Chondrocyte (in vitro differentiated cells): ENCODE measurements around the gene FLOT1. TPM values are rescaled to one million over a fixed set of nuclear protein-coding genes. Genes with fewer than 3 reads are reported as not detected.

ENCODE experiments used
- DNase-seq: peaks from one replicate; pipeline ENCODE4 v3.0.0; 2021; ENCODE audit warnings: mixed read lengths, low spot score
- H3K27ac Mint-ChIP-seq: one replicate; pipeline ENCODE4 v1.8.0; 2021; ENCODE audit warnings: mild to moderate bottlenecking, moderate library complexity, mixed read lengths; ENCODE audit not compliant: unreplicated experiment
- H3K27me3 Mint-ChIP-seq: 2 replicates; pipeline ENCODE4 v1.8.0; 2021; ENCODE audit warnings: low read depth, mixed read lengths
- H3K36me3 Mint-ChIP-seq: 2 replicates; pipeline ENCODE4 v1.8.0; 2021; ENCODE audit warnings: low read depth, mixed read lengths
- H3K4me1 Mint-ChIP-seq: 2 replicates; pipeline ENCODE4 v1.8.0; 2021; ENCODE audit warnings: low read depth, mild to moderate bottlenecking, mixed read lengths
- H3K4me3 Mint-ChIP-seq: one replicate; pipeline ENCODE4 v1.8.0; 2021; ENCODE audit warnings: mild to moderate bottlenecking, moderate library complexity, mixed read lengths; ENCODE audit not compliant: unreplicated experiment
- H3K9me3 Mint-ChIP-seq: 2 replicates; pipeline ENCODE4 v1.8.0; 2021; ENCODE audit warnings: low read depth, mixed read lengths
- total RNA-seq: library from RNA; stranded (reverse); gene quantifications from 3 replicates; pipeline ENCODE4 v1.2.1, GENCODE V29; 2021
- TF ChIP-seq, protein P1 (sequence below): fragments of 200-600 bp; sonication (generic); IDR thresholded peaks from 2 replicates; pipeline ENCODE4 v1.5.0; 2021; ENCODE audit warnings: antibody characterized with exemption, mild to moderate bottlenecking, moderate library complexity

FLOT1 gene
- total RNA-seq, 1 donor from 2014 or later, result 66.8 TPM

DNA sequence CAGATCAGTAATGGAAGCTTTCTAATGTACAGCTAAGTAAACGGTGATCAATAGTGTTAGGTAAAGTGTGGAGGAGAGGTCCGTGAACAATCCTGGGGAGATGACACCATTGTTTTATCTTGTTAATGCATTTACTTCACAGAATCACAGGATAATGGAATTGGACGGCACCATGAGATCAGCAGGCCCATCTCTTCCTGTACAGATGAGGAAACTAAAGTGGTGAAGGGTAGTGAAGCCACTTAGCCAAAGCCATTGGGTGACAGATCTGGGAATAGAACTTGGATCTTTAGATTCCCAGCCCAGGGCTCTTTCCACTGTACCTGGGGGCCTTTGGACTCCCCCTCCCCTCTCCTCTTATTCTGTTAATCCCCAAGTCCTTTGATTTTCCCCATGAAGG, 28.1 kb upstream of the FLOT1 start:
- Mint-ChIP-seq H3K27me3 (no peaks in the 10 kb centered on the region), H3K4me1 (peaks cover 63% of the 10 kb centered on the region), H3K27ac (peak overlapping the region; percentile 100), H3K4me3 (no peak overlapping the region), H3K36me3 (no peaks in the 10 kb centered on the region), H3K9me3 (no peaks in the 10 kb centered on the region)
- TF ChIP-seq, protein P1, sequence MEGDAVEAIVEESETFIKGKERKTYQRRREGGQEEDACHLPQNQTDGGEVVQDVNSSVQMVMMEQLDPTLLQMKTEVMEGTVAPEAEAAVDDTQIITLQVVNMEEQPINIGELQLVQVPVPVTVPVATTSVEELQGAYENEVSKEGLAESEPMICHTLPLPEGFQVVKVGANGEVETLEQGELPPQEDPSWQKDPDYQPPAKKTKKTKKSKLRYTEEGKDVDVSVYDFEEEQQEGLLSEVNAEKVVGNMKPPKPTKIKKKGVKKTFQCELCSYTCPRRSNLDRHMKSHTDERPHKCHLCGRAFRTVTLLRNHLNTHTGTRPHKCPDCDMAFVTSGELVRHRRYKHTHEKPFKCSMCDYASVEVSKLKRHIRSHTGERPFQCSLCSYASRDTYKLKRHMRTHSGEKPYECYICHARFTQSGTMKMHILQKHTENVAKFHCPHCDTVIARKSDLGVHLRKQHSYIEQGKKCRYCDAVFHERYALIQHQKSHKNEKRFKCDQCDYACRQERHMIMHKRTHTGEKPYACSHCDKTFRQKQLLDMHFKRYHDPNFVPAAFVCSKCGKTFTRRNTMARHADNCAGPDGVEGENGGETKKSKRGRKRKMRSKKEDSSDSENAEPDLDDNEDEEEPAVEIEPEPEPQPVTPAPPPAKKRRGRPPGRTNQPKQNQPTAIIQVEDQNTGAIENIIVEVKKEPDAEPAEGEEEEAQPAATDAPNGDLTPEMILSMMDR, result no peak
- DNase-seq, result no peak

DNA sequence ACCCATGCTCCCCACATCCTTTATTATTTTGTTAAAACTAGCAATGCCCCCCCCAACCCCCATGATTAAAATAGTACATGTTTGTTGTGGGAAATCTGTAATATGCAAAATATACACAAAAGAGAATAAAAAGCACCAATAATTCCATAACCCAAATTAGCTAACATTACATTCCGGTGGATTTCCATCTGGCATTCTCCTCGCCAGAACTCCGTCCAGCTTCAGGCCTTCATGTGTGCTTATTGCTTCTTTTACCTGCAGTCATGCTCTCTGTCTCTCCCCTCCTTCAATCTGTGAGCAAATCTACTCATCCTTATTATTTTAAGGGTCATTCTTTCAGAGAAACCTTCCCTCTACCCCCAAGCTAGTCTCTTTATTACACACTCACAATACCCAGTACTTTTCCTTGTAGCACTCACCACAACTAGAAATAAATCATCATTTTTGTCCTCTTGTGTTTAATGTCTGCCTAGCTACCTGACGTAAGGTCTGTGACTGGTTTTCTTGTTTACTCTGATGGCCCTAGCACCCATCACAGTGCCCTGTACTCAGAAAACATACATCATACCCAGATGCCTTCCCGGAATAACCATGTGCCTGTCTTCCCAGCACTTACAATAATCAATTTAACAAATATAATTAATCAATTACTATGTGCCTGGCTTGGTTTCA, 27.5 kb upstream of the FLOT1 start:
- Mint-ChIP-seq H3K9me3 (no peaks in the 10 kb centered on the region), H3K27ac (peak overlapping the region; percentile 100), H3K4me1 (peaks cover 67% of the 10 kb centered on the region), H3K4me3 (peak overlapping the region; percentile 67), H3K36me3 (no peaks in the 10 kb centered on the region), H3K27me3 (no peaks in the 10 kb centered on the region)
- TF ChIP-seq, protein P1, result no peak
- no peak for DNase-seq

DNA sequence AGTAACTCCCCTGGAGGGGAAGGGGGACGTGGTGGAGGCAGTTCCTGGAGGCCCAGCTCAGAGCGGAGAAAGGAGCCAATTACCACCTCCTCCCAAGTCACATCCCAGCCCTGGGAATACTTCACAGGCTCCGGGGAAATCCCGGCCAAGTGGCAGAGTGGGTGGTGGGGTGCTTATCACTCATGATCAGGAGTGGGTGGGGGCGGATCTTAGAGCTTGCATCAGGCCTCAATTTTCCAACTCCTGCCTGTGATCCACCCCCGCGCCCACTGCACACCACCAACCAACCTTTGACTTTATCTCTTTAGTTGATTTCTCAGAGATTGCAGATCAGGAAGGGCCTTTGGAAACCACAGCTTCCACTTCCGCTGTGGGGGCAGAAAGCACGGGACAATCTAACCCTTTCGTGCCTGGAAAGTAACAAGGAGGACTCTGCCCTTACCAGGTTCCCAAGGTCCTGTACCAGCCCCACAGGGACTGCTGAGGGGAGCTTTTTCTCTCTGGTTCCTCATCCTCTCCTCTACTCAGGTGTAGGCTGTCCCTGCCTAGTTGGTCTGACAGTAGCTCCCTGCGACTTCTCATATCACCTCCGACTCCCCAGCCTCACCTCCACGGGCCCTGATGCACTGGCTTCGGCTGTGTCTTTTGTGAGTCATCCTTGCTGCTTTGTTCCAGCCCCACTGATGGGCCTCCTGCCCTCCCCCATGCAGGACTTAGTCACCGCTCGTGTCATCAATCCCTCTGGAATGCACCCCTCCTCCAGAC, 26.8 kb upstream of the FLOT1 start:
- TF ChIP-seq, protein P1, result no peak
- no peak for DNase-seq
- Mint-ChIP-seq H3K27me3 (no peaks in the 10 kb centered on the region), H3K9me3 (no peaks in the 10 kb centered on the region), H3K36me3 (no peaks in the 10 kb centered on the region), H3K27ac (peak overlapping the region; percentile 100), H3K4me1 (peaks cover 70% of the 10 kb centered on the region), H3K4me3 (peak overlapping the region; percentile 67)

DNA sequence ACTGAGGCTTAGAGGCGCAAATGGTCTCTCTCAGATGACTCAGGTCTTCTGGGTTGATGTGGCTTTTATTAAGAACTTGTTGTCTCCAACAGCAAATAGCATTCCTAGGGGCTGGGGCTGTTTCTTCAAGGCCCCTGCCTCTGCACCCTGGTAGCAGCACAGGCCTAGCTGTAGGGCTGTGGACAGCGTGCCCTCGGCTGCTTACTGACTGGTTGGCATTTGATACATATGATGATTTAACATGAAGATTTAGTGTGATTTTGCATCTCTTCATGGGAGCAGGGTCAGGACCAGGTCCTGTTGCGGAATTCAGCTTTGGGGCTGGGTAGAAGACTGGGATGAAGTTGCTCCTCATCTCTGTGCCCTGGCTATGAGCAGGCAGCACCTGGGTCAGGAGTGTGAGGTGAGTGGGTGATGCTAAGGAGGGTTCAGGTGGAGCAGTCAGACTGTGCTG, 26.2 kb upstream of the FLOT1 start:
- no peaks in the 10 kb centered on the region for H3K36me3 Mint-ChIP-seq
- no peaks in the 10 kb centered on the region for H3K9me3 Mint-ChIP-seq
- TF ChIP-seq, protein P1, result no peak
- no peak for DNase-seq
- H3K27me3 Mint-ChIP-seq, result no peaks in the 10 kb centered on the region
- H3K27ac Mint-ChIP-seq, result peak overlapping the region; percentile 100
- H3K4me3 Mint-ChIP-seq, result peak overlapping the region; percentile 29
- H3K4me1 Mint-ChIP-seq, result peaks cover 70% of the 10 kb centered on the region

DNA sequence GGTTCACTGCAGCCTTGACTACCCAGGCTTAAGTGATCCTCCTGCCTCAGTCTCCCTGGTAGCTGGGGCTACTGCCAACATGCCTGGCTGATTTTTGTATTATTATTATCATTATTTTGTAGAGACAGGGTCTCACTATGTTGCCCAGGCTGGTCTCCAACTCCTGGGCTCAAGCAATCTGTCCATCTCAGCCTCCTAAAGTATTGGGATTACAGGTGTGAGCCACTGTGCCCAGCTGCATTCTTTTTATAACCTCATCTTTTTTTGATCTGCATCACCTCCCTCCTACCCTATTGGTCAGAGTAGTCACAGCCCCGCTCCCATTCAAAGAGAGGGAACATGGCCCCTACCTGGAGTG, 25.4 kb upstream of the FLOT1 start:
- DNase-seq, result no peak
- H3K36me3 Mint-ChIP-seq, result no peaks in the 10 kb centered on the region
- no peak overlapping the region for H3K4me3 Mint-ChIP-seq
- peak overlapping the region; percentile 50 for H3K27ac Mint-ChIP-seq
- TF ChIP-seq, protein P1, result no peak
- H3K9me3 Mint-ChIP-seq, result no peaks in the 10 kb centered on the region
- no peaks in the 10 kb centered on the region for H3K27me3 Mint-ChIP-seq
- H3K4me1 Mint-ChIP-seq, result peaks cover 76% of the 10 kb centered on the region
